Stomach (tissue), 9 donors: ENCODE measurements around the gene ASAP2. TPM values are rescaled to one million over a fixed set of nuclear protein-coding genes. Genes with fewer than 3 reads are reported as not detected.

Experiments
- DNase-seq, 2 donors: peaks; one replicate each; pipeline versions ENCODE4 v3.0.0 to v3.0.0-alpha.2; 2013 to 2019
- H3K27ac ChIP-seq, 5 donors: fragments of 200-600 bp in 4 of 5; sonication (generic) in 4 of 5; one replicate each; pipeline ENCODE4 v1.5.1; 2013 to 2019; ENCODE audit warnings: mild to moderate bottlenecking in 1 of 5, moderate library complexity in 1 of 5
- H3K27me3 ChIP-seq, 3 donors: fragments of 200-600 bp; sonication (generic); one replicate each; pipeline ENCODE4 v1.5.1; 2017 to 2019; ENCODE audit warnings: mixed run types in 1 of 3
- H3K36me3 ChIP-seq, 4 donors: fragments of 200-600 bp; sonication (generic); 1 replicate in 3 of 4; 2 replicates in 1 of 4; pipeline ENCODE4 v1.5.1; 2016 to 2019
- H3K4me1 ChIP-seq, 4 donors: fragments of 200-600 bp; sonication (generic); one replicate each; pipeline ENCODE4 v1.5.1; 2016 to 2019
- H3K4me3 ChIP-seq, 4 donors: fragments of 200-600 bp; sonication (generic) in 3 of 4; one replicate each; pipeline ENCODE4 v1.5.1; 2016 to 2019; ENCODE audit warnings: mild to moderate bottlenecking in 1 of 4
- H3K9me3 ChIP-seq, 4 donors: fragments of 200-600 bp; sonication (generic); one replicate each; pipeline ENCODE4 v1.5.1; 2016 to 2019
- EP300 ChIP-seq: sonication (generic); formaldehyde crosslinking; IDR thresholded peaks from one replicate; pipeline ENCODE4 v1.6.1; 2017; ENCODE audit warnings: antibody characterized with exemption
- POLR2A ChIP-seq, 4 donors: fragments of 450-650 bp; IDR thresholded peaks; one replicate each; pipeline ENCODE4 v1.6.1; 2016; ENCODE audit warnings: antibody characterized with exemption in 4 of 4, control low read depth in 2 of 4, mild to moderate bottlenecking in 1 of 4, moderate library complexity in 1 of 4
- POLR2AphosphoS5 ChIP-seq, 3 donors: sonication (generic); formaldehyde crosslinking; IDR thresholded peaks; one replicate each; pipeline ENCODE4 v1.6.1; 2016; ENCODE audit warnings: antibody characterized with exemption in 3 of 3
- WGBS, 5 donors: extraction: QIAGEN DNeasy Blood & Tissue Kit in 3 of 5; methylation state at CpG; one replicate each; pipeline versions ENCODE4 v1.1.5 to v1.1.7; 2013 to 2018; 5-methylcytosine and 5-hydroxymethylcytosine counted together
- intact Hi-C: fragments of 100-400 bp; cut with DNase I; formaldehyde crosslinking; loops from one replicate; pipeline ENCODE4 v1.15.1; 2023; ENCODE audit warnings: low total_unique reads
- polyA plus RNA-seq, 3 donors: library from polyadenylated mRNA; stranded (reverse); fragments of 200-250 nt; gene quantifications; one replicate each; pipeline ENCODE4 v1.2.3, GENCODE V29; 2013
- total RNA-seq, 5 donors: library from RNA; depleted of rRNA; stranded (reverse); fragments of >200 nt; gene quantifications; one replicate each; pipeline versions ENCODE4 v1.1.0 to v1.2.3, GENCODE V29; 2014 to 2016
- TF ChIP-seq, protein P1 (sequence below), 7 experiments: fragments of 450-650 bp in 4 of 7; fragments of 200-600 bp in 3 of 7; sonication (generic) in 3 of 7; IDR thresholded peaks; one replicate each; pipeline ENCODE4 v1.5.1; 2016 to 2019; ENCODE audit warnings: antibody characterized with exemption in 7 of 7, control low read depth in 2 of 7, mild to moderate bottlenecking in 1 of 7
- donor health status: healthy with polysubstance abuse.
- donor health status: Bipolar disorder and iron deficiency.
- donor health status: healthy.

Gene ASAP2
- total and polyA plus RNA-seq, 8 donors: 9.7 to 55.4 (median 33.7) TPM

DNA sequence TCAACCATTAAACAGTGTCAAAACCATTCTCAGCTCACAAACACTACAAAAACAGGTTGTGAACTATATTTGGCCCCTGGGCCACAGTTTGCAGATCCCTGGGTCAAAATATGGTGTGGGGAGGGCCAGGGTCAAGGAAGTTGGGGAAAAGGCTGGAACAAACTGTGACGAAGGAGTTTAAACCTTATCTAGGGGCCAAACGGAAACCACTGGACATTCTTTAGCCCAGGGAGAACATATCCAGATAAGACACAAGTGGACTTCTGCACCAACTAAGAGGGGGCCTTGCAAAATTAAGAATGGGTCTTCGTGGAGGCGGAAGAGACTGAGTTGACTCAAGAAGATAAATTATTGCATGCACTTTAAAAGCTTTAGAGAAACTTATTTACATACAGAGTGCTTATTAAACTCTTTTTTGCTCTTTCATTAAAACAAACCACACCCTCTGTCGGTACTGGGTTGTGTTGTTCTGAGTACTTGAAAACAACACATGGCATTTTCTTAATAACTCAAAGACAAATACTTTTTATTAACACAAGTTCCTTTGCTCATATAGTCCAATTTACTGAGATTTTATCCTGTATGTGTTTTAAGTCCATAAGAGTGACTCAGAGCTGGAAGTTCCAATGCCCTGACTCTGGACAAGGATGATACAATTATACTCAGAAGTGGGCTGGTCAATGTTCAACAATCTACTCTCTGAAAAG lies 5.3 kb upstream of the ASAP2 start:
- WGBS, 5 donors: 36 to 58% (median 51%) methylated on average over 5 of the region's 5 CpGs
- Histone ChIP-seq H3K9me3 (no peaks in the 10 kb centered on the region), H3K27me3 (no peaks in the 10 kb centered on the region), H3K4me1 (peaks cover 5 to 10% (median 9%) of the 10 kb centered on the region in 4 donors), H3K27ac (peak overlapping the region in 1 of 5 donors; percentile 41), H3K36me3 (no peaks in the 10 kb centered on the region), H3K4me3 (no peak overlapping the region)
- intact Hi-C loops: no loop called here
- no peak for DNase-seq
- TF ChIP-seq EP300 (no peak), POLR2A (IDR thresholded peaks at IDR 0.05) (no peak), POLR2AphosphoS5 (IDR thresholded peaks at IDR 0.05) (no peak)
- TF ChIP-seq, protein P1, sequence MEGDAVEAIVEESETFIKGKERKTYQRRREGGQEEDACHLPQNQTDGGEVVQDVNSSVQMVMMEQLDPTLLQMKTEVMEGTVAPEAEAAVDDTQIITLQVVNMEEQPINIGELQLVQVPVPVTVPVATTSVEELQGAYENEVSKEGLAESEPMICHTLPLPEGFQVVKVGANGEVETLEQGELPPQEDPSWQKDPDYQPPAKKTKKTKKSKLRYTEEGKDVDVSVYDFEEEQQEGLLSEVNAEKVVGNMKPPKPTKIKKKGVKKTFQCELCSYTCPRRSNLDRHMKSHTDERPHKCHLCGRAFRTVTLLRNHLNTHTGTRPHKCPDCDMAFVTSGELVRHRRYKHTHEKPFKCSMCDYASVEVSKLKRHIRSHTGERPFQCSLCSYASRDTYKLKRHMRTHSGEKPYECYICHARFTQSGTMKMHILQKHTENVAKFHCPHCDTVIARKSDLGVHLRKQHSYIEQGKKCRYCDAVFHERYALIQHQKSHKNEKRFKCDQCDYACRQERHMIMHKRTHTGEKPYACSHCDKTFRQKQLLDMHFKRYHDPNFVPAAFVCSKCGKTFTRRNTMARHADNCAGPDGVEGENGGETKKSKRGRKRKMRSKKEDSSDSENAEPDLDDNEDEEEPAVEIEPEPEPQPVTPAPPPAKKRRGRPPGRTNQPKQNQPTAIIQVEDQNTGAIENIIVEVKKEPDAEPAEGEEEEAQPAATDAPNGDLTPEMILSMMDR (IDR thresholded peaks at IDR 0.05): no peak

DNA sequence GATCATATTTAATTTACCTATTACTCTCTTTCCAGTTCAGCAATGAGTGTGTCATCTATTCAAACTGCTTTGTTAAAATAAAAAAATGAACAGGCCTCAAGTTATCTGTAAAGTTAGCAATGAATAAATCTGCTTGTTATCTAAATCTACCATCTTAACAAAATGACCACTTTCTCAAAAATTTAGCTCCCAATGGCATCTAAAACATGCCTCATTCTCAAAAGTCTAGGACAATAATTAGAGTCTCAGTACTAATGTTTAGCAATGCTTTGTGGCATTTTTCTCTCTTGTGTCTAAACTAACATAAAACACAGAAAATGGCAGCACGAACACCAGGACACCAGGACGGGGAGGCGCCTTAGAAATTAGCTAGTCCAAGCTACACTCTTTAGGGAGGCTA lies 3.6 kb upstream of the ASAP2 start:
- no peaks in the 10 kb centered on the region for H3K9me3 ChIP-seq
- no peak for DNase-seq
- intact Hi-C loops: no loop called here
- H3K27me3 ChIP-seq: peaks cover 0 to 12% (median 0%) of the 10 kb centered on the region in 3 donors
- H3K36me3 ChIP-seq: no peaks in the 10 kb centered on the region
- H3K4me1 ChIP-seq: peaks cover 5 to 20% (median 16%) of the 10 kb centered on the region in 4 donors
- H3K27ac ChIP-seq: no peak overlapping the region
- no peak overlapping the region for H3K4me3 ChIP-seq
- WGBS, 5 donors: 95 to 99% (median 98%) methylated on average over 3 of the region's 3 CpGs
- TF ChIP-seq POLR2AphosphoS5 (IDR thresholded peaks at IDR 0.05): no peak
- TF ChIP-seq, protein P1 (IDR thresholded peaks at IDR 0.05): no peak
- no peak for TF ChIP-seq POLR2A (IDR thresholded peaks at IDR 0.05)
- TF ChIP-seq EP300: no peak

- Histone ChIP-seq H3K4me3 (no peak overlapping the region), H3K27me3 (peaks cover 0 to 12% (median 0%) of the 10 kb centered on the region in 3 donors), H3K4me1 (peaks cover 10 to 29% (median 20%) of the 10 kb centered on the region in 4 donors), H3K36me3 (no peaks in the 10 kb centered on the region), H3K9me3 (no peaks in the 10 kb centered on the region), H3K27ac (no peak overlapping the region)
- no peak for DNase-seq
- intact Hi-C loops: no loop called here
- no peak for TF ChIP-seq POLR2AphosphoS5 (IDR thresholded peaks at IDR 0.05)
- TF ChIP-seq, protein P1 (IDR thresholded peaks at IDR 0.05): no peak
- TF ChIP-seq POLR2A (IDR thresholded peaks at IDR 0.05): no peak
- no peak for TF ChIP-seq EP300
- 86 to 93% (median 92%) methylated on average over 5 of the region's 5 CpGs for WGBS, 5 donors
Observed at GRCh38 chr2:9203876-9204275, 2.7 kb upstream of the ASAP2 start.

- intact Hi-C loops: no loop called here
- H3K36me3 ChIP-seq: no peaks in the 10 kb centered on the region
- no peaks in the 10 kb centered on the region for H3K9me3 ChIP-seq
- H3K4me3 ChIP-seq: no peak overlapping the region
- peaks cover 0 to 12% (median 0%) of the 10 kb centered on the region in 3 donors for H3K27me3 ChIP-seq
- no peak overlapping the region for H3K27ac ChIP-seq
- TF ChIP-seq EP300: no peak
- no peak for TF ChIP-seq POLR2AphosphoS5 (IDR thresholded peaks at IDR 0.05)
- TF ChIP-seq, protein P1 (IDR thresholded peaks at IDR 0.05): no peak
- no peak for TF ChIP-seq POLR2A (IDR thresholded peaks at IDR 0.05)
- H3K4me1 ChIP-seq: peaks cover 18 to 39% (median 29%) of the 10 kb centered on the region in 4 donors
- DNase-seq: no peak
- 65 to 93% (median 80%) methylated on average over 3 of the region's 3 CpGs for WGBS, 5 donors
Observed at GRCh38 chr2:9204939-9205338, 1.7 kb upstream of the ASAP2 start.
